ENCODE results near the gene HSD17B12. TPM values are rescaled to one million over a fixed set of nuclear protein-coding genes. Genes with fewer than 3 reads are reported as not detected.

Gene HSD17B12
- total and polyA plus RNA-seq, 2 donors (not counting 3 experiments of a cell fraction or from before 2014, with no cell fraction given), result 41.5 to 96.5 TPM

GRCh38 chr11:43779306-43779705, 98.8 kb downstream of the HSD17B12 start:
- H3K27me3 ChIP-seq (ENCODE audit: control insufficient read depth in 2 of 2, insufficient read depth in 2 of 2, low read length in 2 of 2), result no peaks in the 10 kb centered on the region
- no peak overlapping the region for H3K27ac ChIP-seq (ENCODE audit: insufficient read depth, low read depth, low read length)
- dilution Hi-C loops (cut with MboI; ENCODE audit: extremely low pct_ligation_motif_present, low sequenced_read_pairs), result no loop called here
- FAIRE-seq (no peak), DNase-seq (ENCODE audit: low read depth, low spot score) (no peak)
- ChIA-PET POLR2A (no interaction called here), CTCF (no interaction called here)
- no peaks in the 10 kb centered on the region for H4K20me1 ChIP-seq (replicated peaks; ENCODE audit: control insufficient read depth, extremely low read depth, insufficient read depth, low read length)
- peaks cover 14% of the 10 kb centered on the region for H3K79me2 ChIP-seq (ENCODE audit: control insufficient read depth, insufficient read depth, low read length)
- BruUV-seq (replicated peaks), result no TSS peak
- H3K4me2 ChIP-seq (ENCODE audit: insufficient read depth, low read length), result no peak overlapping the region
- H3K9me1 ChIP-seq (replicated peaks; ENCODE audit: control insufficient read depth, extremely low read depth, insufficient read depth, low read length), result no peaks in the 10 kb centered on the region
- H3K9ac ChIP-seq (replicated peaks; ENCODE audit: extremely low read depth, insufficient read depth, low read length), result no peak overlapping the region
- H3K36me3 ChIP-seq (ENCODE audit: control insufficient read depth in 2 of 2, extremely low read depth in 1 of 2, insufficient read depth in 2 of 2, low read length in 2 of 2), result no peaks in the 10 kb centered on the region
- no peaks in the 10 kb centered on the region for H3K4me1 ChIP-seq (ENCODE audit: control insufficient read depth, extremely low read depth, insufficient read depth, low read length)
- H3K4me3 ChIP-seq (replicated peaks in 1 of 3; ENCODE audit: insufficient read depth in 1 of 3, low read depth in 1 of 3, low read length in 3 of 3), result no peak overlapping the region
- intact Hi-C loops (cut with micrococcal nuclease), result no loop called here
- no peaks in the 10 kb centered on the region for H3K9me3 ChIP-seq (replicated peaks; ENCODE audit: control insufficient read depth, insufficient read depth, low read length)
- no peak for TF ChIP-seq JUN (IDR thresholded peaks at IDR 0.05; ENCODE audit: borderline replicate concordance, insufficient read depth, insufficient read length, low read depth)
- TF ChIP-seq, protein P1, sequence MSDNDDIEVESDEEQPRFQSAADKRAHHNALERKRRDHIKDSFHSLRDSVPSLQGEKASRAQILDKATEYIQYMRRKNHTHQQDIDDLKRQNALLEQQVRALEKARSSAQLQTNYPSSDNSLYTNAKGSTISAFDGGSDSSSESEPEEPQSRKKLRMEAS (IDR thresholded peaks at IDR 0.05; ENCODE audit: insufficient read depth, insufficient read length), result no peak
- no peak for TF ChIP-seq FOS (IDR thresholded peaks at IDR 0.05; ENCODE audit: borderline replicate concordance, insufficient read depth, low read length)
- no peak for TF ChIP-seq EZH2 (IDR thresholded peaks at IDR 0.05; ENCODE audit: borderline replicate concordance, low read depth, low read length, severe bottlenecking)
- no peak for TF ChIP-seq POLR2A (IDR thresholded peaks at IDR 0.05; ENCODE audit: low read depth, low read length)
- TF ChIP-seq, protein P2, sequence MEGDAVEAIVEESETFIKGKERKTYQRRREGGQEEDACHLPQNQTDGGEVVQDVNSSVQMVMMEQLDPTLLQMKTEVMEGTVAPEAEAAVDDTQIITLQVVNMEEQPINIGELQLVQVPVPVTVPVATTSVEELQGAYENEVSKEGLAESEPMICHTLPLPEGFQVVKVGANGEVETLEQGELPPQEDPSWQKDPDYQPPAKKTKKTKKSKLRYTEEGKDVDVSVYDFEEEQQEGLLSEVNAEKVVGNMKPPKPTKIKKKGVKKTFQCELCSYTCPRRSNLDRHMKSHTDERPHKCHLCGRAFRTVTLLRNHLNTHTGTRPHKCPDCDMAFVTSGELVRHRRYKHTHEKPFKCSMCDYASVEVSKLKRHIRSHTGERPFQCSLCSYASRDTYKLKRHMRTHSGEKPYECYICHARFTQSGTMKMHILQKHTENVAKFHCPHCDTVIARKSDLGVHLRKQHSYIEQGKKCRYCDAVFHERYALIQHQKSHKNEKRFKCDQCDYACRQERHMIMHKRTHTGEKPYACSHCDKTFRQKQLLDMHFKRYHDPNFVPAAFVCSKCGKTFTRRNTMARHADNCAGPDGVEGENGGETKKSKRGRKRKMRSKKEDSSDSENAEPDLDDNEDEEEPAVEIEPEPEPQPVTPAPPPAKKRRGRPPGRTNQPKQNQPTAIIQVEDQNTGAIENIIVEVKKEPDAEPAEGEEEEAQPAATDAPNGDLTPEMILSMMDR (IDR thresholded peaks at IDR 0.05; ENCODE audit: extremely low read depth in 1 of 2, insufficient read depth in 1 of 2, low read depth in 1 of 2, low read length in 2 of 2), result no peak
- no peak for TF ChIP-seq GATA2 (IDR thresholded peaks at IDR 0.05; ENCODE audit: insufficient read depth, insufficient read length, low read depth, low read length)
- TF ChIP-seq MYC (IDR thresholded peaks at IDR 0.05; ENCODE audit: low read depth, low read length), result no peak
- H2AFZ ChIP-seq (ENCODE audit: low read depth, low read length), result no peak overlapping the region

Measured in endothelial cell of umbilical vein (primary cell).